Measurements from ENCODE around the gene ZNF608.

- TF ChIP-seq CTCF (IDR thresholded peaks at IDR 0.05) (no peak), POLR2A (IDR thresholded peaks at IDR 0.05) (no peak)
These were observed 31.5 kb downstream of the ZNF608 start for GRCh38 chr5:124714910-124715309.
